OCI-LY7 (cell line): ENCODE results near the gene TMEM209.

Experiments
- EZH2phosphoT487 ChIP-seq: fragments of 200-600 bp; sonication (generic); IDR thresholded peaks from 2 replicates; pipeline ENCODE4 v1.6.1; 2018; ENCODE audit warnings: low read depth, borderline replicate concordance, mild to moderate bottlenecking, mixed run types, antibody characterized with exemption, low read length, moderate library complexity, mixed read lengths
- TF ChIP-seq, protein P1 (sequence below): fragments of 200-600 bp; sonication (generic); conservative IDR thresholded peaks from 2 replicates; pipeline ENCODE4 v1.5.1; 2014; ENCODE audit warnings: mild to moderate bottlenecking, antibody characterized with exemption, low read length, moderate library complexity, mixed read lengths

- TF ChIP-seq, protein P1, sequence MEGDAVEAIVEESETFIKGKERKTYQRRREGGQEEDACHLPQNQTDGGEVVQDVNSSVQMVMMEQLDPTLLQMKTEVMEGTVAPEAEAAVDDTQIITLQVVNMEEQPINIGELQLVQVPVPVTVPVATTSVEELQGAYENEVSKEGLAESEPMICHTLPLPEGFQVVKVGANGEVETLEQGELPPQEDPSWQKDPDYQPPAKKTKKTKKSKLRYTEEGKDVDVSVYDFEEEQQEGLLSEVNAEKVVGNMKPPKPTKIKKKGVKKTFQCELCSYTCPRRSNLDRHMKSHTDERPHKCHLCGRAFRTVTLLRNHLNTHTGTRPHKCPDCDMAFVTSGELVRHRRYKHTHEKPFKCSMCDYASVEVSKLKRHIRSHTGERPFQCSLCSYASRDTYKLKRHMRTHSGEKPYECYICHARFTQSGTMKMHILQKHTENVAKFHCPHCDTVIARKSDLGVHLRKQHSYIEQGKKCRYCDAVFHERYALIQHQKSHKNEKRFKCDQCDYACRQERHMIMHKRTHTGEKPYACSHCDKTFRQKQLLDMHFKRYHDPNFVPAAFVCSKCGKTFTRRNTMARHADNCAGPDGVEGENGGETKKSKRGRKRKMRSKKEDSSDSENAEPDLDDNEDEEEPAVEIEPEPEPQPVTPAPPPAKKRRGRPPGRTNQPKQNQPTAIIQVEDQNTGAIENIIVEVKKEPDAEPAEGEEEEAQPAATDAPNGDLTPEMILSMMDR = no peak
- TF ChIP-seq EZH2phosphoT487 = no peak
These were observed 30.8 kb downstream of the TMEM209 start for GRCh38 chr7:130174237-130174959.
